Measurements from ENCODE around the gene CPEB1.
"Not testable (repeated sequence)": the region's sequence is repeated elsewhere in the genome, so short reads cannot be mapped to it uniquely, and the experiment has no call there.

The CPEB1 gene

DNA sequence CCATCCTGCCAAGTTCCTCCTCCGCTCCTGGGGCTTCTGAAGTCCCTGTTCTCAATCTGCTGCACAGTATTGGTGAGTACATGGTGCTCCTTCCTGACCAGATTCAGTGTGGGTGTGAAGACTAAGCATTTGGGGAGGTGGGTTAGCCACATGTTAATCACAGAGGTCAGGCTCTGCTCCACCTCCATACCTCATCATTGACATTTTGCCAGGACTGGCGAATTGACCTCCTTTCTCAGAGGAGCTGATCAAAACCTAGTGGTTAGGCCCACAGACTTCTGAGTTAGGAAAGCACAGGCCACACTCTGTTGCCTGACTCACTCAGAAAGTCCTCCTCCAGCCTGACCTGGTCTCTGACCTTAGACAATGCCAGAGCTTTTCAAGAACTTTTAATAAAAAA, 98.5 kb downstream of the CPEB1 start:
- in situ Hi-C loops (cut with HindIII; ENCODE audit: low sequenced_read_pairs), result no loop called here

DNA sequence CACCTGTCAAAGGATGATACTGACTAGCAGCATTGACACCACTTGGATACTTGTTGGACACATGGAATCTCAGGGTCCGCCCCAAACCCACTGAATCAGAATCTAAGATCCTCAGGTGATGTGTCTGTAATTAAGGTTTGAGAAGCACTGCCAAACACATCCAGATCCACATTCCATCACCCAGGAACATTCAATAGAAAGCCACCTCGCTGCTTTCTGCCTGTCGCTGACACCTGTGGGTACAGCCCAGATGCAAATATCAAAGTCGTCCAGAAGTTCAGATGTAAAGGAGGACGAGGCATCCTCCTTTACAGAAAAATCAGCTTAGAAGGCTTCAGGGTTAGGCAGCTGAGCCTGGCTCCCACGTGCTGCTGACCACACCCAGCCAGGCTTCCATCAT, 101.7 kb downstream of the CPEB1 start:
- in situ Hi-C loops (cut with HindIII; ENCODE audit: low sequenced_read_pairs), result no loop called here

DNA sequence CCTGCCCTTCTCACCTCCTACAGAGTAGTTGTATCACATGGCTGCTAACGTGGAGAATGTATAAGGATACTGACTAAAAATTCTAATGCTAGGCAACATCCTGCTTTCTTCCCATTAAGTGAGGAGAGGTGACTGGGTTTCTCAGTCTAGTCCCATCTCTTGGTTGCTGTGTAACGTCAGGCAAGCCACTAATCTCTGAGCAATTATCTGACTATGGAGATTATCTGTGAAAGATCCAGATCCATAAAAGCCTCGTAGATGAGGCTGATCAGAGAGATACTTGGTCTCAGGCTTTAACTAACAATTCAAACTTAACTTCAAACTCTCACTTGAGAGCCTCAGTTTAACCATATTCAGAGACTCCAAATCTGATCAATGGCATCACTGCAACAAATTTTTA, 102.2 kb downstream of the CPEB1 start:
- in situ Hi-C loops (cut with HindIII; ENCODE audit: low sequenced_read_pairs), result no loop called here

DNA sequence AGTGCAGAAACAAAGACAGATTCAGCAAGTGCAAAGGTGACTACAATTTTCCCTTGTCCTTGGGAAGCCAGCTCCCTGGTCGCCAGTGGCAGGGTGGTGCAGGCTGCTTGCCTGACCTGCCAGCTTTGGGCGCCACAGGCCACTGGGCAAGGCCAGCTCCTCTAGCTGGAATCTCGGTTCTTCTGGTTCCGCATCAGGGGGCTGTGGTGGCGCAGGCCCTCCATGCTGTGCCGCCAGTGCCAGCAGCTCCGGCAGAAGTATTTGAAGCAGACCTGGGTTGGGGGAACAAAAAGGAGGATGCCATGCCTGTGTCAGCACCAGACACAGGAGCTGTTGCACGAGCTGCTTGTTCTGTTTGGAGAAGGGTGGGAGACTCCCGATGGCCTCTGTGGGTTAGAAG, 102.7 kb downstream of the CPEB1 start:
- in situ Hi-C loops (cut with HindIII; ENCODE audit: low sequenced_read_pairs), result no loop called here

DNA sequence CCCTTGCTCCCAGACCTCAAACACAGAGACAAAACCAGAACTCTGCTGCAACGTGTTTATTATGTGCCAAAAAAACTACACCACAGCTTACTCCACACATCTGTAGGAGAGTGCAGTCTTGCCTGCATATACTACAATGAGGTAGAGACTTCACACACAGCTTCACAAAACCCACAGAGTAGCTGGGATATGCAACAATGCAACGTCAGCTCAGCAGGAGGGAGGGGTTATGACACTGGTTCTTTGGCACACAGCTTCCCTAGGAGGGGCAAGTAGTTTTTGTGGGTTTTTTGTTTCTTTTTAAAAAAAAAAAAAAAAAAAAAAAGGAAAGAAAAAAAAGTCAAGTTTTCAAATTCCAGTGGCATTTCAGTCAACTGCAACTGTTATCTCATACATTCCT, 104.0 kb downstream of the CPEB1 start:
- in situ Hi-C loops (cut with HindIII; ENCODE audit: low sequenced_read_pairs), result no loop called here

DNA sequence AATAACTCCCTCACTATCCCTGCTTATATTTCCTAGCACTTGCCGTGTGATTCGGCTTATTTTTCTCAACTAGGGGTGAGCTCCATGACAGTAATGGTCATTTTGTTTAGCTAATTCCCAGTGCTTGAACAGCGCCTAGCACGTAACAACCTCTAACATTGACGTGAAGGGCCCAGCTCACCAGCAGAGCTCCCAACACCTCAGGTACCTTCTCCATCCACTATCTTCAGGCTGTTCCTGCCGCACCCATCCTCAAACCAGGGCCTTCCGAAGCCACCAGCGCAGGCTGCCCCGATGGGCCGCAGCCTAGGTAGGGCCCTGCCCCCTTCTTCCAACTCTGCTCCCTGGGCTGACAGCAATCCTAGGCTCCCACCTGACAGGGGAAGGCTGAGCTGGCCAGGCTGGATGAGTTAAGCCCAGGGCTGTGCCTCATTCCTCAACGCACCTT, 106.2 kb downstream of the CPEB1 start:
- in situ Hi-C loops (cut with HindIII; ENCODE audit: low sequenced_read_pairs), result no loop called here

- in situ Hi-C loops (cut with HindIII; ENCODE audit: low sequenced_read_pairs), result no loop called here
These were observed 106.8 kb downstream of the CPEB1 start, which contains the start of gene RPS17 for GRCh38 chr15:82540055-82540983. Gene RPS17 (minus strand): TSS chr15:82540457. CDS start chr15:82540428, 29 bp downstream.

- in situ Hi-C loops (cut with HindIII; ENCODE audit: low sequenced_read_pairs), result no loop called here
These were observed 107.5 kb downstream of the CPEB1 start for GRCh38 chr15:82539691-82540054.

- in situ Hi-C loops (cut with HindIII; ENCODE audit: low sequenced_read_pairs), result no loop called here
These were observed 108.0 kb downstream of the CPEB1 start for GRCh38 chr15:82538961-82539690.

DNA sequence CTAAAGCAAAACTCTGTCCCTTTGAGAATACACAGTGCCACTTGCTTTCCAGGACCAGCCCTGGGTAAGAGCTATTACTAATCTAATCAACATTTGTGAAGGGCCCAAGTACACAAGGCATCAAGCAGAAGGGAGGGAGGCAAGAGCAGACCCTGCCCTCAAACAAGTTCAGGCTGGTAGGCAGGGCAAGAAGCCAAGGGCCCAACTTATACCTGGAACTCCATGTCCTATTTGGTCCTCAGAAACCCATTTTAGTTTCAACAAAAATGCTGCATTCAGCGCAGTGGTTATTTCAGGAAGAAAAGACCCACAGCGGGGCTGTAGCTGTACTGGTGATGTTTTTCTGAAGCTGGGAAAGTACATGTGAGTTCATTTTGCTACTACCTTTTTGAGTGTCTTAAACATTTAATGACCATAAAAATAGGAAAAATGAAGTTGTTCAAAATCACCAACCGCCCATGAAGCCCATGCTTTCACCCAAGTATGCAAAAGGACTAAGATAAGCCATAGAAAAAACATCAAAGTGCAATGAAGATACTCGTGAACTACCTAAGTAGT, 109.7 kb downstream of the CPEB1 start:
- in situ Hi-C loops (cut with HindIII; ENCODE audit: low sequenced_read_pairs), result no loop called here

DNA sequence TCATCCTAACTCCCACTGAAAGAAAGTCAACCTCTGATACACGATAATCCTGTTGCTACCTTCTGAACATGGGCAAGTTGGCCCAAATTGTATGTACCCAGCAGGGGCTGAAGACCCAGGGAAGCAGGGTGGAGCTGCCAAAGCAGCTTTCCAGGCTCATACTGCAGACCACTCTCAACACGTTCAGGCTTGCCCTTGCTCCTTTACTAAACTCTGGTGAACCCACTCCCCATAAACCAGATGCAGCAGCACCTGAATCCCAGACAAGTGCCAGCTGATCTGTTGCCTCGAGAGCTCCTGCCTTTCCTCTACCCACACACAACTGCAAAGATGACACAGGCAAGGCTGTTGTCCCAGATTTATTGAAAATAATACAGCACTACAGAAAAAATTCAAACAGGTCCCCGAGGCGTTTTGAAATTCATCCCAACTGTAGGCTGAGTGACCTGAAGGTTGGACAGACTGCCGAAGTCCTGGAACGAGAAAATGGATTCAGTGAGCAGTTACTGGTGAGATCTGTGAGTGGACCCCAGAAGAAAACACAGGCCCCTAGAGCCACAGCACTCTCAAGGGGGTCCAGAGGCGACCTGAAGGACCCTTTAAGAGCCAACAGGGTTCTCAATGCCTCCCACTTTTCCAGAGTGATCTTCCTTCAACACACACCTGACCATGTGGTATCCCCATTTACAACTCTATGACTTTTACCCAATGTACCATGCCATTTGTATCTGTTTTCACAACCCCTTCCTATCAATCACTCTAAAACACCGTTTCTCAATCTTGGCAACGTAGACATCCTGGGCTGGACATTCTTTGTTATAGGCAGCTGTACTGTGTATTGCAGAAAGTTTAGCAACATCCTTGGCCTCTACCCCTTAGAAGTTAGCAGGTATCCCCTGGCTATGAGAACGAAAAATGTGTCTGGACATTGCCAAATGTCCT, 110.5 kb downstream of the CPEB1 start:
- in situ Hi-C loops (cut with HindIII; ENCODE audit: low sequenced_read_pairs), result no loop called here

GRCh38 chr15:82535566-82536408, 111.4 kb downstream of the CPEB1 start:
- in situ Hi-C loops (cut with HindIII; ENCODE audit: low sequenced_read_pairs), result no loop called here

- in situ Hi-C loops (cut with HindIII; ENCODE audit: low sequenced_read_pairs), result not testable (repeated sequence)
These were observed 112.0 kb downstream of the CPEB1 start for GRCh38 chr15:82535151-82535550.

- in situ Hi-C loops (cut with HindIII; ENCODE audit: low sequenced_read_pairs), result not testable (repeated sequence)
These were observed 112.7 kb downstream of the CPEB1 start for GRCh38 chr15:82534457-82534861.

GRCh38 chr15:82533801-82534200, 113.4 kb downstream of the CPEB1 start:
- in situ Hi-C loops (cut with HindIII; ENCODE audit: low sequenced_read_pairs), result no loop called here

DNA sequence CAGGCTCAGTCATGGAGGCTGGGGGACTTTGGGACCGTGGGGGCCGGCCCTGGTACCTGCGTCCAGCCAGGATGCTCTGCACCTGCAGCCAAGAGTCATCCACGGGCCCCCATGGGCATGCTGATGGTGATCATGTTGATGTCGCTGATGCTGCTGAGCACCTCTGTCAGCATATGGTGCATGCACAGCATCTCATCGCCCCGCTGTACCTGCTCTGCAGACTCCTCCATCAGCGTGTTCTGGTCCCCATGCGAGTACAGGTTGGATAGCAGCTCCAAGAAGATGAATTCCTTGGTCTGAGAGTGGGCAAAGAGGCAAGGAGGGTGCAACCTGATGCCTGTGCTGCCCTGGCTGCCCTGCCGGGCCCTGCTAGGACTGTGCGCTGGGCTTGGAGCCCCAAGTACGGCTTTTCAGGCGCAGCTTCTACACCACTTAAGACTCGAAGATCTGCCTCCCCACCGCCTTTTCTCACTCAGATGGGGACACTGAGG, 114.1 kb downstream of the CPEB1 start:
- in situ Hi-C loops (cut with HindIII; ENCODE audit: low sequenced_read_pairs), result no loop called here

- in situ Hi-C loops (cut with HindIII; ENCODE audit: low sequenced_read_pairs), result no loop called here
These were observed 114.7 kb downstream of the CPEB1 start for GRCh38 chr15:82532383-82532990.

DNA sequence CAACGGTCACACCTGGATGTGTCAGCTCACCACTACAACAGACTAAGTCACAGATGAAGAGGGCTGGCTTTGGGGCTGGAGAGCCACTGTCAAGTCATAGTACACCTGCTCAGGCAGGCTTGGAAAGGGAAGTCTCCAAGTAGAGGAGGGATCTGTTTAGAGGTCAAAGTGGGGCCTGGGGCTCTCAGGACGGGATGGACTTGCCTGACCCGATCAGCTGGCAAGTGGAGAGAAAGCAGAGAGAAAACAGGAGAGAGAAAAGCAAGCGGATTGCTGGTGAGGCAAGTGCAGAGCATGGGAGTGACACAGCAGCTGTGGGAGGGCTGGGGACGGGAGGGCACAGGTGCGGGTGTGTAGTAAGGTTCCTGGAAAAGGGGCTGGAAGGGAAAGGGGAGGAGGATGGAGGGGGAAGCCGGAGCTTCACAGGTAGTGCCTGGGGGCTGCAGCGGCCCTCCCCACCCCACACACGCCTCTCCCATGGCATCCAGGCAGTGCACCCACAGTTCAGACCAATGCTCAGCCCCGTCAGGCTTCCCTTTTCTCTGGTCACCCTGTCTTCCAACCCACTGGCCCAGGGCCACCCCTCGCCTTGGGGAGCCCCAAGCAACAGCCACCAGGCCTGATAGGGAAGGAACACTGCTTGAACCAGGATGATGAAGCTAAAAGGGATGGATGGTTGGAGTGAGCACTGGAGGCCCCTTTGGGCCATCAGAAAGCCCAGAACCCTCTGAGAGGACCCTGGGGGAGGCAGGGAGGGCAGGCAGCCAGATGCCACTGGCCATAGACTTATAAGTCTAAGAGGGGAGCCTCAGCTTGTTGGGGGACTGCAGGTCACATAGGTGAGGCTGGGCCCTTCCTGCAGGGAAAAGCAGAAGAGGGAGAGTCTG, 115.4 kb downstream of the CPEB1 start:
- in situ Hi-C loops (cut with HindIII; ENCODE audit: low sequenced_read_pairs), result no loop called here
